Skin epidermis (tissue), 12 donors: Measurements from ENCODE around the gene HNRNPA1.

ENCODE experiments used
- H3K27ac ChIP-seq, 21 experiments: fragments of 200-600 bp; sonication (generic) in 11 of 21; one replicate each; pipeline ENCODE4 v1.5.0; 2020; ENCODE audit warnings: mild to moderate bottlenecking in 3 of 21, inconsistent platforms in 2 of 21, moderate library complexity in 2 of 21
- H3K4me3 ChIP-seq, 7 experiments: fragments of 200-600 bp; sonication (generic) in 2 of 7; one replicate each; pipeline ENCODE4 v1.5.0; 2020; ENCODE audit warnings: inconsistent platforms in 2 of 7, mild to moderate bottlenecking in 2 of 7, moderate library complexity in 1 of 7

The HNRNPA1 gene

GRCh38 chr12:54325442-54326109, 45.0 kb downstream of the HNRNPA1 start:
- H3K27ac ChIP-seq, result peak overlapping the region in 20 of 21 experiments; percentile 68 to 96 (median 87)
- H3K4me3 ChIP-seq, result peak overlapping the region; percentile 46 to 80 (median 70)

- peak overlapping the region in 2 of 21 experiments; percentile 8 to 22 for H3K27ac ChIP-seq
Measured at GRCh38 chr12:54328595-54329337, 48.2 kb downstream of the HNRNPA1 start.

GRCh38 chr12:54329759-54330158, 49.2 kb downstream of the HNRNPA1 start:
- Histone ChIP-seq H3K27ac (peak overlapping the region in 1 of 21 experiments; percentile 49), H3K4me3 (no peak overlapping the region)

More at GRCh38 chr12:54328595-54329337, 48.2 kb downstream of the HNRNPA1 start:
- H3K4me3 ChIP-seq, result no peak overlapping the region

- no peak overlapping the region for H3K4me3 ChIP-seq
- H3K27ac ChIP-seq, result peak overlapping the region in 3 of 21 experiments; percentile 21 to 65 (median 49)
Measured at GRCh38 chr12:54330442-54330841, 49.9 kb downstream of the HNRNPA1 start.

GRCh38 chr12:54331461-54331860, 50.9 kb downstream of the HNRNPA1 start:
- H3K4me3 ChIP-seq, result no peak overlapping the region
- peak overlapping the region in 1 of 21 experiments; percentile 3 for H3K27ac ChIP-seq

- Histone ChIP-seq H3K27ac (no peak overlapping the region), H3K4me3 (no peak overlapping the region)
Measured at GRCh38 chr12:54333420-54334034, 53.0 kb downstream of the HNRNPA1 start.
